ELF-1 (cell line): ENCODE measurements around the gene STAT5B.
"Not testable (repeated sequence)": the region's sequence is repeated elsewhere in the genome, so short reads cannot be mapped to it uniquely, and the experiment has no call there.

ENCODE experiments used
- DNase-seq: peaks from one replicate; pipeline ENCODE4 v3.0.0-alpha.2; 2016; ENCODE audit warnings: low read depth, low spot score

STAT5B gene

DNA sequence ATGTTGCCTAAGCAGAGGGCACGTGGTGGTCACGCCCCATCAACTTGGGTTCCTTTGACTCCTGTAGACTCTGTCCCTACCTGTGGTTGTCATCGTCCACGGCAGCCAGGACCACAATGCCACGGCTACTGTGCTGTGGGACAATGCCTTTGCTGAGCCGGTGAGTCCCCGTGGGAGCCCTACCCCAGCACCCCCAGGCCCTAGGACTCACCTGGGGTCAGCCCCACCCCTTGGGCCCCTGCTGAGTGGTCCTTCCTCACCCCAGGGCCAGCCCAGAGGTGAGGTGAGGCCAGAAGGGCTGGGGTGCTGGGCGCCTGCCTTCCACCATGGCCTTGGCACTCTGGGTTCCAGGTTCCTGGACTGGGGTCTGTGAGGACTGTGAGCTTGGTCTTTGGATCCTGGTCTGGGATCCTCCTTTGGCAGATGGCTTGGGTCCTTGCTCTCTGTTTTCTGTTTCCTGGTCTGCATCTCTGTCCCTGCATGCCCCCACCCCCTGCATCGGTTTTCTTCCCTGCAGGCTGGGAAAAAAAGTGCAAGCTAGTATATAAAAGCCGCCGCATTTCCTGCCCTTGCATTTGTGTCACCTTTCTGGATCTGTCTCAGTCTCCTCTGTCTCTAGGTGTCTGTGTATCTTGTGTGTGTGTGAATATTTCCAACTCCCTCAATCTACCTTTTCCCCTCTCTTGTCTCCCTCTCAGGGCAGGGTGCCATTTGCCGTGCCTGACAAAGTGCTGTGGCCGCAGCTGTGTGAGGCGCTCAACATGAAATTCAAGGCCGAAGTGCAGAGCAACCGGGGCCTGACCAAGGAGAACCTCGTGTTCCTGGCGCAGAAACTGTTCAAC, 29.6 kb upstream of the STAT5B start:
- DNase-seq: no peak

DNA sequence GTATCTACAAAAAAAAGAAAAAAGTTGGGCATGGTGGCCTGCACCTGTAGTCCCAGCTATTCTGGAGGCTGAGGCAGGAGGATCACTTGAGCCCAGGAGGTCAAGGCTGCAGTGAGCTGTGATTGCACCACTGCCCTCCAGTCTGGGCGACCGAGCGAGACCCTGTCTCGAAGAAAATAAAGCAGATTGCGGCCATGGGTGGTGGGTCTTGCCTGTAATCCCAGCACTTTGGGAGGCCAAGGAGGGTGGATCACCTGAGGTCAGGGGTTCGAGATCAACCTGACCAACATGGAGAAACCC, 28.8 kb upstream of the STAT5B start:
- not testable (repeated sequence) for DNase-seq

GRCh38 chr17:42304187-42305030, 28.2 kb upstream of the STAT5B start:
- no peak for DNase-seq

DNA sequence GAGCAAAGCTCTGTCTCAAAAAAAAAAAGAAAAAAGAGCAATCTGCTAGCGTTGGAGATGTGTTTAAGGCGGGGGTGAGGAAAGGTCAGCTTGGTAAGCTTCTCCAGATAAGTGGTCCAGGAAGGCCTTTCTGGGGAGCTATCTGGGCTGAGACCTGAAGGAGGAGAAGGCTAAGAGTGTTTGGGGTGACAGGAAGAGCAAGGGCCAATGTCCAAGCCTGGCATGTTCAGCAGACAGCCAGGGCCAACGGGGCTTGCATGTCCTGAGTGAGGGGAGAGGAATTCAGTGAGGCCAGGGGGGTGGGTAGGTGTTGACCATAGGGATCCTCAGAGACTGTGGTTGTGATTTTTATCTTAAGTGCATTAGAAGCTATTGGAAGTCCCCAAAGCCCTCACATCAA, 27.5 kb upstream of the STAT5B start:
- no peak for DNase-seq

- DNase-seq: no peak
Measured at GRCh38 chr17:42301022-42301421, 24.8 kb upstream of the STAT5B start.

DNA sequence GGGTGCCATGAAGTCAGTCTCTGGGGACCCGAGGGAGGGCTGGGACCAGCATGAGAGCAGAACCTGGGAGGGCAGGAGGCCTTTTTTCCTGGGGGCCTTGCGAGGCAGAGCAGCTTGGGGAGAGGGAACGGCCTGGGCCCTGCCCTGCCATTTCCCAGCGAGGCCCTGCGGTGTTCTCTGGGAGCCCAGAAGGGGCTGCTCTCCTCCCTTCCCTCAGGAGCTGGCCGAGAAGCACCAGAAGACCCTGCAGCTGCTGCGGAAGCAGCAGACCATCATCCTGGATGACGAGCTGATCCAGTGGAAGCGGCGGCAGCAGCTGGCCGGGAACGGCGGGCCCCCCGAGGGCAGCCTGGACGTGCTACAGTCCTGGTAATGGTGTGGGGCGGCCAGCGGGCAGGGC, 23.7 kb upstream of the STAT5B start:
- DNase-seq: not testable (repeated sequence)

- DNase-seq: not testable (repeated sequence)
Measured at GRCh38 chr17:42299361-42299760, 23.2 kb upstream of the STAT5B start.

DNA sequence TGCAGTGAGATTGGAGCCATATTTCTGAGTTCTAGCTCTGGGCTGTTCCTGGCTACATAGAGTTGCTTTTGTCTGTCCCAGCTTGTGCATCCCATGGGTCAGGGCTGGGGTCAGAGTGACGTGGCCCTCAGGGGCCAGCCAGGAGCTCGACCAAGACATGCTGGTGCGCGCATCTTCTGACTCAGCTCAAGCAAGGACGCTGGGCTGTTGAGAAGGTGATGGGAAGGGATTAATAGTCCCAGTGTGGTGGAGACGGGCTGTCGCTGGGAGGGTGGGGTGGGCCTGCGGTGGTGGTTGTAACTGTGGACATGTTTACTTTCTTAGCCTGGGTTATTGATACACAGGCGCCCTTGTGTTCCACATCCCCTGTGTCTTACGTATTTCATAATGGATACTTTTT, 21.6 kb upstream of the STAT5B start:
- DNase-seq: not testable (repeated sequence)

GRCh38 chr17:42296012-42296411, 19.8 kb upstream of the STAT5B start:
- DNase-seq: no peak

GRCh38 chr17:42294469-42295398, 18.5 kb upstream of the STAT5B start:
- DNase-seq: no peak

- no peak for DNase-seq
Measured at GRCh38 chr17:42291129-42291528, 14.9 kb upstream of the STAT5B start.

GRCh38 chr17:42290577-42290976, 14.4 kb upstream of the STAT5B start:
- no peak for DNase-seq

- no peak for DNase-seq
Measured at GRCh38 chr17:42289611-42290181, 13.5 kb upstream of the STAT5B start.

GRCh38 chr17:42288803-42289610, 12.8 kb upstream of the STAT5B start:
- no peak for DNase-seq

DNA sequence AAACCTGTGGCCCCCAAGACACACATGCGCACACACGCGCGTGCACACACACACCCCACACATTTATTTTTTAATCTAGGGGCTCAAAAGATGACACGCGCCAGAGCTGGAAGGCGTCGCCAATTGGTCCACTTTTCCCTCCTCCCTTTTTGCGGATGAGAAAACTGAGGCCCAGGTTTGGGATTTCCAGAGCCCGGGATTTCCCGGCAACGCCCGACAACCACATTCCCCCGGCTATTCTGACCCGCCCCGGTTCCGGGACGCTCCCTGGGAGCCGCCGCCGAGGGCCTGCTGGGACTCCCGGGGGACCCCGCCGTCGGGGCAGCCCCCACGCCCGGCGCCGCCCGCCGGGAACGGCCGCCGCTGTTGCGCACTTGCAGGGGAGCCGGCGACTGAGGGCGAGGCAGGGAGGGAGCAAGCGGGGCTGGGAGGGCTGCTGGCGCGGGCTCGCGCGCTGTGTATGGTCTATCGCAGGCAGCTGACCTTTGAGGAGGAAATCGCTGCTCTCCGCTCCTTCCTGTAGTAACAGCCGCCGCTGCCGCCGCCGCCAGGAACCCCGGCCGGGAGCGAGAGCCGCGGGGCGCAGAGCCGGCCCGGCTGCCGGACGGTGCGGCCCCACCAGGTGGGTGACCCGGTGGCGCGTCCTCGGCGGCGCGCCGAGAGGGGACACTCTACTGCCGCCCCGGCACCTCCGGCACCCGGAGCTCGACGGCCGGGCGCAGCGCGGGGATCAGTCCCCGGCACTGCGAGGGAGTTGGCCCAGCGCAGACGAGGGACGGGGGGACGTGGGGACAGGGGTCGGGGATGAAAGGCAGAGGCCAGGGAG, 12.0 kb upstream of the STAT5B start, which contains the start of gene STAT5A:
STAT5A (plus strand) TSS at position 522 of the 826 bp plus-strand sequence. CDS start 914 bp downstream, outside the sequence.
- peak; percentile 77 for DNase-seq

- DNase-seq: no peak
Measured at GRCh38 chr17:42287305-42287976, 11.2 kb upstream of the STAT5B start.

DNA sequence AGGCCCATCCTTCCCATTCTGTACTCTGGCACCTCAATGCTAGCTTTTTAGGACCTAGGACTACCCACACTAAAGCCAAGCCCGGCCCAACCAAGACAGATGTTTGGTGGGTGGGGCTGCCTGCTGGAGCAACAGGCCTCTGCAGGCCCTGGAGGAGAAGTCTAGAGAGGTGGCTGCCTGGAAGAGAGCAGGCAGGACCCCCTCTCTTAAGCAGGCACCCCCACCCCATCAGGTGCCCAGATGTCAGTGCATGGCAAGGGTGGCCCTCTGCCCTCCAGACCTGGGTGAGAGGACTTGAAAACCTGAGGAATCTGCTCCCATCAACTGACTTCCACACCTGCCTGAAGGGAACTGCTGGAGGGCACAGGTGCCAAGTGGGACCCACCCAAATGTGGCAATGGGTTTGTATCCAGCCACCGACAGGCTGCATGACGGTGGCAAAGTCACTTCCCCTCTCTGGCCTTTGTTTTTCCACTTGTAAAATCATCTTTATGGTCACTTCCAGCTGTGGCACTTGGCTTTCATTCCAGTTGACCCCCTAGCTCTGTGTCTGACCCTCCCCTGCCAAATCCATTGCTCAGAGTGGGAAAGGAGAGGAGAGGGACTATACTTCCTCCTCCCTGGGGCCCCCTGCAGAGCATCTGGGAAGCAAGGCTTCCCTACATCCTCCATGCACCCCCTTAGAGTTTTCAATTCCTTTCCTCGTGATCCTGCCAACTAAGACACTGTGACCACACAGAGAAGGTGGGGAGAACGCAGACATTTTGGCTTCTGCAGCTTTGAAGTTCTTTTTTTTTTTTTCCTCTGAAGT, 10.4 kb upstream of the STAT5B start:
- DNase-seq: no peak
